ENCODE results near the gene COLEC12.

DNA sequence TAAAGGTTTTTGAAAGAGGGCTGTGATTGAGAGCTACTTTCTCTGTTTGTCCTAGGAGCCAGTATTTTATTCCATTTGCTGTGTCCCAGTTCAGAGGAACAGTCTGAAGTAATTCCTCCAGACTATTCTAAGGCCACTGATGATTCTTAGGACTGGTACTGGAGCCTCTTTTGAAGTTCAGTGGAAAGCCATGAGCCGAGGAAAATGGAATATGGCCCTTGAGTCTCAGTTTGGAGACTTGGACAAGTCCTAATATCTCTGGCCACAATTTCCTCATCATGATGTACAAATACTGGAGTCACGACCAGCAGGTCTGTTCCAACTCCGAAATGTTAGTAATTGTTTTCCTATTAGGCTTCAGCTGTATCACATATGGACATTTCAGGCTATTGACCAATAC is 7.1 kb upstream of the COLEC12 start:
- TF ChIP-seq EZH2 (IDR thresholded peaks at IDR 0.05; ENCODE audit: borderline replicate concordance), result no peak
- TF ChIP-seq, protein P1, sequence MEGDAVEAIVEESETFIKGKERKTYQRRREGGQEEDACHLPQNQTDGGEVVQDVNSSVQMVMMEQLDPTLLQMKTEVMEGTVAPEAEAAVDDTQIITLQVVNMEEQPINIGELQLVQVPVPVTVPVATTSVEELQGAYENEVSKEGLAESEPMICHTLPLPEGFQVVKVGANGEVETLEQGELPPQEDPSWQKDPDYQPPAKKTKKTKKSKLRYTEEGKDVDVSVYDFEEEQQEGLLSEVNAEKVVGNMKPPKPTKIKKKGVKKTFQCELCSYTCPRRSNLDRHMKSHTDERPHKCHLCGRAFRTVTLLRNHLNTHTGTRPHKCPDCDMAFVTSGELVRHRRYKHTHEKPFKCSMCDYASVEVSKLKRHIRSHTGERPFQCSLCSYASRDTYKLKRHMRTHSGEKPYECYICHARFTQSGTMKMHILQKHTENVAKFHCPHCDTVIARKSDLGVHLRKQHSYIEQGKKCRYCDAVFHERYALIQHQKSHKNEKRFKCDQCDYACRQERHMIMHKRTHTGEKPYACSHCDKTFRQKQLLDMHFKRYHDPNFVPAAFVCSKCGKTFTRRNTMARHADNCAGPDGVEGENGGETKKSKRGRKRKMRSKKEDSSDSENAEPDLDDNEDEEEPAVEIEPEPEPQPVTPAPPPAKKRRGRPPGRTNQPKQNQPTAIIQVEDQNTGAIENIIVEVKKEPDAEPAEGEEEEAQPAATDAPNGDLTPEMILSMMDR (IDR thresholded peaks at IDR 0.05; ENCODE audit: poor library complexity), result no peak
- TF ChIP-seq EZH2phosphoT487 (IDR thresholded peaks at IDR 0.05; ENCODE audit: low read depth, severe bottlenecking, unreplicated experiment), result no peak
